ENCODE results near the gene ENOX1. TPM values are rescaled to one million over a fixed set of nuclear protein-coding genes. Genes with fewer than 3 reads are reported as not detected.

The ENOX1 gene
- total and polyA plus RNA-seq, 2 of the 13 experiments (the other 11 are each of a cell fraction or from before 2014, with no cell fraction given): not detected

DNA sequence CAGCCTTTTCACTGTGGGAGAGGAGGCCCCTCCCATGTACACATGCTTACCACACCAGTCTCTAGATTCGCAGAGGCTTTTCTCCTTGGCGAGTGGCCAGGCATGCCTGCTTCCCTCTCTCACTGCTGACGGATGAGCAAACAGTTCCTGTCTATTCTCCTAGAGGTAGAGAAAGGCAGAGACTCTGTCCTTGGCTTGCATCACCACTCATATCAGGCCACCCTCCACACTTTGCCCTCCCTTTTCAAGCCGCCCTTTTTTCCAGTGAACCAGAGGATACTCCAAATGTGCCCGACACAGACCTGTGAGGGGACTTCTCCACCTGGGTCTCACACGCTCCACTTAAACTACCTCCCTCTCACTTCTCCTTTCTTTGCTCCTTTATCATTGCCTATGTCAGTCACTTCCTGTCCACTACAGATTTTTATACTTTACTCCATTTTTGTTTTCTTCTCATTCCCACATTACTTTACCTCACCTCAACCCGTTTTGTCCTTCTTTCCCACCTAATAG, 478.8 kb downstream of the ENOX1 start (continued):
- TF ChIP-seq PATZ1 (CRISPR knock-in tag; IDR thresholded peaks at IDR 0.05) (peak; percentile 22; the same call in 1 of the 2 replicates), PHF21A (CRISPR knock-in tag; IDR thresholded peaks at IDR 0.05) (0 out of 2 replicates have a peak, but pooled peaks have one; percentile 25), REPIN1 (CRISPR knock-in tag; IDR thresholded peaks at IDR 0.05; ENCODE audit: borderline replicate concordance, low read depth) (0 out of 2 replicates have a peak, but pooled peaks have one; percentile 22)
- TF ChIP-seq, protein P1, sequence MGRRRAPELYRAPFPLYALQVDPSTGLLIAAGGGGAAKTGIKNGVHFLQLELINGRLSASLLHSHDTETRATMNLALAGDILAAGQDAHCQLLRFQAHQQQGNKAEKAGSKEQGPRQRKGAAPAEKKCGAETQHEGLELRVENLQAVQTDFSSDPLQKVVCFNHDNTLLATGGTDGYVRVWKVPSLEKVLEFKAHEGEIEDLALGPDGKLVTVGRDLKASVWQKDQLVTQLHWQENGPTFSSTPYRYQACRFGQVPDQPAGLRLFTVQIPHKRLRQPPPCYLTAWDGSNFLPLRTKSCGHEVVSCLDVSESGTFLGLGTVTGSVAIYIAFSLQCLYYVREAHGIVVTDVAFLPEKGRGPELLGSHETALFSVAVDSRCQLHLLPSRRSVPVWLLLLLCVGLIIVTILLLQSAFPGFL (CRISPR knock-in tag; IDR thresholded peaks at IDR 0.05): no peak

DNA sequence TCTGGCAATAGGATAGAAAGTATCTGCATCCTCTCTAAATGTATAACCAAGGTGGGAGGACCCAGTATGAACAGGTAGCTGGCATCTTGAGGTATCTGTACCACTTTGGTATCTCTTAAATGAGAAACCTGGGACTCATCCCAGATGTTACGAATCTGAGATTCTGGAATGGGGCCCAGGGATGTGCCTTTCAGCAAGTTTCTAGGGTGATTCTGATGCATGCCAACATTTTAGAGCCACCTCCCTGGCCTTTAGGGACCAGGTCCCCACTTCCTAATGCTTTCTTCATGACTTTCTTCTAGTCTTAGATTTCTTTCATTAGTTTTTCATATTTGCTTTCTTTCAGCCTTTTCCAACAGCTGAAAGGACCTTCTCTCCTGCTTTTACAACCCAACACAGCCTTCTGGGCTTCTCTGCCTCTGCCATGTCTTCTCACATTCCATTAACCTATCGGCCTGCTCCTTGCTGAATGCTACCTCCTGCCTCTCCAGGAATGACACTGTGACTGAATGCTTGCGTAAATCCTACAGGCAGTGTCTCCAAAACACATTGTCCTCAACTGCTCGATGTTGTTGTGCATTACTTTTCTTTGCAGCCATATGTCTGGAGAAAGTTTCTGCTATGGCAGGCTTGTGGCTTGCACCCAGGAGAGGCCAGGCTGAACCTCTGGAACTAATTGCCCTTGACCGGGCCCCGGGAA, 479.4 kb downstream of the ENOX1 start:
- Histone ChIP-seq H4K20me1 (ENCODE audit: insufficient read depth, low read length) (no peaks in the 10 kb centered on the region), H3K4me3 (replicated peaks in 1 of 3; ENCODE audit: insufficient read depth in 1 of 3, low read depth in 2 of 3, low read length in 3 of 3) (no peak overlapping the region), H3K79me2 (ENCODE audit: insufficient read depth, low read length) (no peaks in the 10 kb centered on the region), H3K4me1 (ENCODE audit: insufficient read depth, low read length) (peaks cover 16% of the 10 kb centered on the region), H3K9ac (ENCODE audit: insufficient read depth, low read depth, low read length) (no peak overlapping the region), H3K9me3 (ENCODE audit: low read length) (no peaks in the 10 kb centered on the region), H3K27ac (ENCODE audit: extremely low read length, insufficient read depth, low read length) (no peak overlapping the region), H2AFZ (ENCODE audit: low read length) (no peak overlapping the region), H3K36me3 (replicated peaks in 1 of 2; ENCODE audit: control insufficient read depth in 1 of 2, insufficient read depth in 2 of 2, low read length in 2 of 2) (no peaks in the 10 kb centered on the region), H3K4me2 (ENCODE audit: low read depth, low read length) (peak overlapping the region; percentile 39), H3K27me3 (ENCODE audit: control insufficient read depth in 1 of 2, insufficient read depth in 2 of 2, low read length in 2 of 2) (peaks cover 0 to 1% of the 10 kb centered on the region in 2 experiments; a peak in 1 of 5 replicates)
- ChIA-PET CTCF (ENCODE audit: low intra/inter-chr PET ratio, low total read pairs) (no interaction called here), POLR2A (no interaction called here)
- intact Hi-C loops (cut with micrococcal nuclease; ENCODE audit: unreplicated experiment): no loop called here
- WGBS (ENCODE audit: low lambda C conversion rate): 34% methylated on average over 6 of the region's 6 CpGs
- DNase-seq (ENCODE audit: low spot score): no peak
- no peak for FAIRE-seq
- TF ChIP-seq ZNF350 (CRISPR knock-in tag; IDR thresholded peaks at IDR 0.05; ENCODE audit: borderline replicate concordance, low read depth) (0 out of 2 replicates have a peak, but pooled peaks have one; percentile 33), ZNF841 (CRISPR knock-in tag; IDR thresholded peaks at IDR 0.05; ENCODE audit: borderline replicate concordance) (0 out of 2 replicates have a peak, but pooled peaks have one; percentile 36)
- TF ChIP-seq, protein P2, sequence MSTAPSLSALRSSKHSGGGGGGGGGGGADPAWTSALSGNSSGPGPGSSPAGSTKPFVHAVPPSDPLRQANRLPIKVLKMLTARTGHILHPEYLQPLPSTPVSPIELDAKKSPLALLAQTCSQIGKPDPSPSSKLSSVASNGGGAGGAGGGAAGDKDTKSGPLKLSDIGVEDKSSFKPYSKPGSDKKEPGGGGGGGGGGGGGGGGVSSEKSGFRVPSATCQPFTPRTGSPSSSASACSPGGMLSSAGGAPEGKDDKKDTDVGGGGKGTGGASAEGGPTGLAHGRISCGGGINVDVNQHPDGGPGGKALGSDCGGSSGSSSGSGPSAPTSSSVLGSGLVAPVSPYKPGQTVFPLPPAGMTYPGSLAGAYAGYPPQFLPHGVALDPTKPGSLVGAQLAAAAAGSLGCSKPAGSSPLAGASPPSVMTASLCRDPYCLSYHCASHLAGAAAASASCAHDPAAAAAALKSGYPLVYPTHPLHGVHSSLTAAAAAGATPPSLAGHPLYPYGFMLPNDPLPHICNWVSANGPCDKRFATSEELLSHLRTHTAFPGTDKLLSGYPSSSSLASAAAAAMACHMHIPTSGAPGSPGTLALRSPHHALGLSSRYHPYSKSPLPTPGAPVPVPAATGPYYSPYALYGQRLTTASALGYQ (CRISPR knock-in tag; IDR thresholded peaks at IDR 0.05): no peak
- no peak for ATAC-seq
- no TSS peak for BruUV-seq (replicated peaks)
- in situ Hi-C loops (cut with HindIII; ENCODE audit: extremely low pct_ligation_motif_present, low pct_unique_long_range_greater_than_20kb): loop anchor here (25.0 kb wide), 1 partner anchor 480 kb away; the partner anchor contains the start of gene ENOX1

Measured in HepG2 (cell line).